Stomach smooth muscle (tissue), 2 donors: ENCODE results near the gene CSF1.
A peak's percentile ranks its signal among the peaks of the same experiment; 100 is the strongest.

ENCODE experiments used
- H3K27ac ChIP-seq: one replicate; pipeline ENCODE4 v1.7.0; 2013; ENCODE audit warnings: mild to moderate bottlenecking, low read length, inconsistent platforms
- H3K27me3 ChIP-seq, 2 donors: one replicate each; pipeline ENCODE4 v1.7.0; 2013; ENCODE audit warnings: low read length in 2 of 2; ENCODE audit not compliant: insufficient read depth in 2 of 2, control insufficient read depth in 1 of 2
- H3K36me3 ChIP-seq, 2 donors: one replicate each; pipeline ENCODE4 v1.7.0; 2013; ENCODE audit warnings: low read length in 2 of 2; ENCODE audit not compliant: control insufficient read depth in 2 of 2, insufficient read depth in 2 of 2
- H3K4me1 ChIP-seq: one replicate; pipeline ENCODE4 v1.7.0; 2013; ENCODE audit warnings: low read length; ENCODE audit not compliant: control insufficient read depth, insufficient read depth
- H3K4me3 ChIP-seq, 2 donors: one replicate each; pipeline ENCODE4 v1.7.0; 2013; ENCODE audit warnings: low read length in 2 of 2
- H3K9ac ChIP-seq, 2 donors: one replicate each; pipeline ENCODE4 v1.7.0; 2013; ENCODE audit warnings: low read length in 2 of 2, mild to moderate bottlenecking in 1 of 2
- H3K9me3 ChIP-seq, 2 donors: one replicate each; pipeline ENCODE4 v1.7.0; 2013; ENCODE audit warnings: low read length in 2 of 2; ENCODE audit not compliant: control insufficient read depth in 2 of 2
- donor health status: healthy.
- donor health status: Pancreatic carcinoma.

The CSF1 gene

DNA sequence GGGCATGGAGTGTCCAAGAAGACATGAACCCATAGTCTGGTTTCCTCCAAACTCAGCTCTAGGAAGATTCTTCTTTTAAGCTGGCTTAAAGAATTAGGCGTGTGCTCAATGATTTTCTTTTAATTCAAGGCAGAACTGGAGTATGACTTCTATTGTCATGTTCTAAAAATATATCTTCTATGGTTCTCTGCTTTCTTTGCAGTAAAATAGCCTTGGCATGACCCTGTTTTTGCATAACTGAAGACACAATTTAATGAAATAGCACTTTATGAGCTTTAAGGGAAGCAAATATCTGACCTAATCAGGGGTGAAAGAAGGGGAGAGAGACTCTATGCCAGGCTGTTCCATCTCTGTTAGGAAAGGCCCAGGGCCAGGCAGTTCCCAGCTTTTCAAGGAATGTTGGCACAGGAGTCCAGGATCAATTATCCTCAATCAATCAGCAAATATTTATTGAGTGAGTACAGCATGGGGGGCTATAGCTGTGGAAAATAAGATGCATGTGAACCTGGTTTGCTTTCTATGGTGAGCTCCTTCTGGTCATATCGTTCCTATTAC lies 7.2 kb upstream of the CSF1 start:
- H3K9ac ChIP-seq, result no peak overlapping the region
- no peaks in the 10 kb centered on the region for H3K4me1 ChIP-seq
- H3K27ac ChIP-seq, result no peak overlapping the region
- H3K27me3 ChIP-seq, result no peaks in the 10 kb centered on the region
- no peak overlapping the region for H3K4me3 ChIP-seq
- no peaks in the 10 kb centered on the region for H3K9me3 ChIP-seq
- H3K36me3 ChIP-seq, result no peaks in the 10 kb centered on the region

DNA sequence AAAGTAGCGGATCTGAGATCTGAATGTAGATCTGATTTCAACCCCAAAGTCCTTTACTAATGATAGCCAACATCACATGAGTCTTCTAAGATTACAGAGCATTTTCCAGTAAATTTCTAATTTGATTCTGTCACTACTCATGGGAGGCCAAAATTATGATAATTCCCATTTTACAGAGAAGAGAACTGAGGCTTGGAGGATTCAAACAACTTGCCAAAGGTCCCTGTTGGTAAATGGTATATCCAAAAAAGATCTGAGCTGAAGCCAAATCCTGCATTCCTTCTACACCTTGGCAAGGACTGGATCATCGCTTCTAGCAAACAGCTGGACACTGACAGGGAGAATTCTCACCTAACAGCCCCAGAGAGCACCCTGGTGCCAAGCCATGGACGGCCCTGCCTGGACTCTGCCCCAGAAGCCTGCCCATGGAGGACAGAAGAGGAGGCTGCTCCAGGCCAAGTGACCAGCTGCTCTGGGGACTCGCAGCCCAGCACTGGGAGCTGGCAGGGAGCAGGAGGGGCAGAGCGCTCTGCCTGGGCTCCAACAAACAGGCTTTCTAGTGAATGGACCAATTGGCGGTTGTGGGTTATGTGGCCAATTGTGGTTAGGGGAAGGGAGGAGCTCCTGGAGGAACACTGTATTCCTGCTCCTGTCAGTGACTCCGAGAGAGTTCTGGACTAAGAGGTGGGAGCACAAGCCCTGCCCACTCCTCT lies 6.4 kb upstream of the CSF1 start:
- Histone ChIP-seq H3K36me3 (no peaks in the 10 kb centered on the region), H3K4me3 (no peak overlapping the region), H3K9me3 (no peaks in the 10 kb centered on the region), H3K27me3 (no peaks in the 10 kb centered on the region), H3K4me1 (peaks cover under 1% of the 10 kb centered on the region), H3K27ac (no peak overlapping the region), H3K9ac (no peak overlapping the region)

DNA sequence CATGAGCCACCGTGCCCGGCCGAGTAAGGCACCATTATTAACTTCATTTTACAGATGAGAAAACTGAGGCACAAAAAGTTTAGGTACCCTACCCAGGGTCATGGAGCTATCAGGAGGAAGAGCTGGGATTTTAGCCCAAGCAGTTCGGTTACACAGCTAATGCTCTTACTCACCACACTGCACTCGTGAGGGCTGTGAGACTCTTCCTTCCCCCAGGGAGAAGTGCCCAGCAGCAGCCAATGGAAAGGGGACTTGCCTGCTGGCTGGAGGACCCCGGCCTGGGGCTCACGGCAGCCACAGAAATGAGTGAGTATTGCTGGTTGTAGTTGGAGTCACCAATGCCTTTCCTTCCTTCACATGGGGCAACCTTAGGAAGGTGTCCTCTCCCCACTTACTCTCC lies 5.2 kb upstream of the CSF1 start:
- no peak overlapping the region for H3K27ac ChIP-seq

DNA sequence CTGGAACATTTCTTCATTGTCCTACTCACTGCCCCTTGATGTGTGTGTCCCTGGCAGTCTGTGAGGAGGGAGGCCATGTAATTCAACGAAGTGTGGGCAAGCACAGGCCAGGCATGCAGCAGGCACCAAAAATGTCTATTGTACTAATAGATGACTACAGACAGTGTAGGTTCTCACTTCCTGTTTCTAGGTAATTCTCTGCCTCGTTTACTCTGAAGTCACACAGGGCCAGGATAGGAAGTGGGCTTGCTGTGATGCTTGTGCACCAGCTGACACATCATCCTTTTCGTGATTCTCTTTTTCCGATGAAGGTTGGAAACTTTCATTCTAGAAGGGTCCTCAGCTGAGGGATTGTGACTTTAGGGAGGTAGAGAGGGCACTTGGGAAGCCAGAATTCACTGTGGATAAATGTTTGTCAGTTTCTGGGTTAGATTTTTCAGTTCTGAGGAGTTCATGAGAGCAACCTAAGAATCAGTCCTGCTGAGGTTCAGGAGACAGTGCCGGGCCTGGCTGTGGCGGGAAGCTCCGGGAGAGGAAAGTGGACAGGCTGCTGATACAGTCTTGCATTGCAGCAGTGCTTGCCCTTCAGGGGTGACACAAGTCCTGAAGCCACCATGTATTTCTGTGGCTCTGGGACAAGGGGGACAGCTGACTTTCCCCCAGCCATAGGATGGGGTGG lies 4.3 kb upstream of the CSF1 start:
- Histone ChIP-seq H3K9ac (no peak overlapping the region), H3K27ac (no peak overlapping the region), H3K9me3 (no peaks in the 10 kb centered on the region), H3K36me3 (no peaks in the 10 kb centered on the region), H3K27me3 (no peaks in the 10 kb centered on the region), H3K4me3 (no peak overlapping the region), H3K4me1 (peaks cover 14% of the 10 kb centered on the region)

More for the DNA sequence above, 5.2 kb upstream of the CSF1 start:
- Histone ChIP-seq H3K27me3 (no peaks in the 10 kb centered on the region), H3K4me3 (no peak overlapping the region), H3K4me1 (peaks cover 12% of the 10 kb centered on the region), H3K9ac (no peak overlapping the region), H3K36me3 (no peaks in the 10 kb centered on the region), H3K9me3 (no peaks in the 10 kb centered on the region)

DNA sequence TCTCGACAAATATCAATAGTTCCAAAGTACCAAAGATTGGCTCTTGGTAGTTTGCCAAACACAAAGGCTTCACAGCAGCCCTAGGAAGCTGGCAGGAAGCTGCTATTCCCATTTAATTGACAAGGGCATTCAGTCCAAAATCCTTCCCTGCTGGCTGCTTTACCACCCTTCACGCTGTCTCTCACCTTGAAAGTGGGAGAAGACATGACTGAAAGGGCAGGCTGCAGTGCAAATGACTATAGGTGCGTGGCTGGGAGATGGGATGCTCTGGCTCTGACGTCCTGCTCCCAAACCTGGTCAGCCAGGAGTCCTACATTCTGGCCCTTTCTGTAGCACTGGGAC lies 3.8 kb upstream of the CSF1 start:
- no peak overlapping the region for H3K4me3 ChIP-seq
- no peaks in the 10 kb centered on the region for H3K36me3 ChIP-seq
- peaks cover 20% of the 10 kb centered on the region for H3K4me1 ChIP-seq
- no peak overlapping the region for H3K9ac ChIP-seq
- no peak overlapping the region for H3K27ac ChIP-seq
- no peaks in the 10 kb centered on the region for H3K9me3 ChIP-seq
- H3K27me3 ChIP-seq, result no peaks in the 10 kb centered on the region

DNA sequence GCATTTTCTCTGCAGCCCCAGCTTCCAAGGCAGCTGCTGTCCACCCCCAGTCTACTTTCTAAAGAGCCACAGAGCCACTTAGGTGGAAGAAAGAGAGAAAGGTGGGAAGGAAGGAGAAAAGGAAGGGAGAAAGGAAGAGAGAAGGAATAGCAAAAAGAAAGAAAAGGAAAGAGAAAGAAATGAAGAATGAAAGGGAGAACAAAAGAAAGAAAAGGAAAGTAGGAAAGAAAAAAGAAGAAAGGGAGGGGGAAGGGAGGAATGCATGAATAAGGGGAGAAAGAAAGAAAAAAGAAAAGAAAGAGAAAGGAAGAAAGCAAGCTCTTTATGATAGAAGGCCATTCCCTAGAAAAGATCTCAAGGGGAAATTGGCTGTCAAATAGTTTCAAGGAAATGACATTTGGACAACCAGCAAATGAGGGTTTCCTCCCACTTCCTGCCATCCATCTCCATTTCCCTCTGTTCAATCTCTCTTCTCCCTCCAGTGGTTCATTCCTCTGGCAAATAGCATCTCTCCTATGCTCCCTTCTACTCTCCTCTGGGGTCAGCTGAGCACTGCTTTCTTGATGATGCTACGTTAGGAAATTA lies 3.4 kb upstream of the CSF1 start:
- peaks cover 24% of the 10 kb centered on the region for H3K4me1 ChIP-seq
- no peak overlapping the region for H3K27ac ChIP-seq
- no peak overlapping the region for H3K4me3 ChIP-seq
- H3K9ac ChIP-seq, result no peak overlapping the region
- no peaks in the 10 kb centered on the region for H3K9me3 ChIP-seq
- H3K27me3 ChIP-seq, result no peaks in the 10 kb centered on the region
- no peaks in the 10 kb centered on the region for H3K36me3 ChIP-seq

DNA sequence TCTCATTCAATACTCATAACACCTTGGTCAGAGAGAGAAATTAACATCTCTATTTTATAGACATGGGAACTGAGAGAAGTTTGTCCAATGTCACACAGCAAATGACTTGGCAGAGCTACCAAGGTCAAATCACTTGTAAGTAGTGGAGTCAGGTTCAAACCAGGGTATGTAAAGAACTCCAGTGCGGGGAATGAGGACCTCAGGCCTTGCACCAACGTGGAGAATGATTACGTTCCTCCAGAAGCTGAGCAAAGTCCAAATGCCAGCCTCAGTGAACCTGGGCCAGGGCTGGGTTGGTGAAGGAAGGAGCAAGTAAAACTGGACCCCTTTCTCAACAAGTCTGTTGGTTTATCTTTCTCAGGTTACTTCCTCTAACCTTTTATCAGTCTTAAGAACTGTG lies 1.8 kb upstream of the CSF1 start:
- Histone ChIP-seq H3K27ac (no peak overlapping the region), H3K9me3 (no peaks in the 10 kb centered on the region), H3K9ac (no peak overlapping the region), H3K4me3 (no peak overlapping the region), H3K36me3 (no peaks in the 10 kb centered on the region), H3K4me1 (peaks cover 39% of the 10 kb centered on the region), H3K27me3 (no peaks in the 10 kb centered on the region)

DNA sequence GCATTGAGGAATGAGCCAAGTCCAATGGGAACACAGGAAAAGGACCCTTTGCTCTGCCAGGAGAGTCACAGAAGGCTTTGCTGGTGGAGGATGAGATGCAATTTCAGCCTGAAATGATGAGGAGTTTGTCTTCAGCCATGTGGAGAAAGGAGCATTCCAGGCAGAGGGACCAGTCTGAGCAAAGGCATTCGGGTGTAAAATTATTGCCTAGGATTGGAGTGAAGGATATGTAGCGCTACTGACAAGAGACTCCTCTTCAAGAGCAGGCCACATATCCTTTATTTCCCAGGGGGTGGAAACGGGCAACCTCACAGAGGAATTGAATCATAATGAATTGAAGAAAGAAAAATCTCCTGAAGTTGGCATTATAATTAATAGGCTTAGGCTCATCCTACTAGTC lies 1.1 kb upstream of the CSF1 start:
- Histone ChIP-seq H3K36me3 (no peaks in the 10 kb centered on the region), H3K9ac (peak overlapping the region; percentile 81 to 90), H3K9me3 (no peaks in the 10 kb centered on the region), H3K4me3 (peak overlapping the region; percentile 62 to 98), H3K27ac (peak overlapping the region; percentile 76), H3K27me3 (no peaks in the 10 kb centered on the region), H3K4me1 (peaks cover 47% of the 10 kb centered on the region)

DNA sequence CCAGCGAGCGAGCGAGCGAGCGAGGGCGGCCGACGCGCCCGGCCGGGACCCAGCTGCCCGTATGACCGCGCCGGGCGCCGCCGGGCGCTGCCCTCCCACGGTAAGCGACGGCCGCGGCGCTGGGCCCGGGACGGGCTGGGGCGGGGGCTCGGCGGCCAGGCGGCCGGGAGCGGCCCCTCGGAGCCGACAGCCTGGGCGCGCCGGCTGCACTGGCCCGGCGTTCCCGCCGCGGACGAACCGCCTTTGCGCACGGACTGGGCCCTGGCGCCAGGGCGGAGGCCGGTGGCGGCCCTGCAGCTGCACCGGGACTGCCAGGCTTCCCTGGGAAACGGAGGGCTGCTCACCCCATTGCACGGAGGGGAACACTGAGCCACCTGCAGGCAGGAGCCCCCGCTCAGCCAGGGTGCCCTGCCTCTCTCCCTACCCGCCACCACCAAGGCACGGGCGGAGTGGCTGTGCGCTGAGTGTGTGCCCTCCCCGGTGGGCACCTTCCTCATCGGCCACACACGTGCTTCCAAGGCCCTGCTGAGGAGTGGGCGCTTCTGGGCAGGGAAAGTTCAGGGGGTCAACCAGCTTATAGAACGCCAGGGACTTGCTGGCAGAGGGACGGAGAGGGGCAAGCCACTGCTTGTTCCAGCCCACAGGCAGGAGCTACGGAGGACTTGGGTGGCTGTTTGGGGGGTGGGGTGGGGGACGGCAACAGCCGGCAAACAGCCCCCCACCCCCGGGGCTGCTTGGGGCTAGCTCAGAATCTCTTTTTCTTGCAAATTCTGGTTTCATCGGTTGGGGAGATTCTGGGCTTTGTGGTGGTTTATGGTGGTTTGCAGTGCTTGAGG lies 532 bp downstream of the CSF1 start:
- peak overlapping the region; percentile 87 to 98 for H3K4me3 ChIP-seq
- no peaks in the 10 kb centered on the region for H3K9me3 ChIP-seq
- H3K27me3 ChIP-seq, result no peaks in the 10 kb centered on the region
- H3K4me1 ChIP-seq, result peaks cover 52% of the 10 kb centered on the region
- H3K27ac ChIP-seq, result peak overlapping the region; percentile 76
- peaks cover 7 to 10% of the 10 kb centered on the region in 2 donors for H3K36me3 ChIP-seq
- H3K9ac ChIP-seq, result peak overlapping the region; percentile 81

DNA sequence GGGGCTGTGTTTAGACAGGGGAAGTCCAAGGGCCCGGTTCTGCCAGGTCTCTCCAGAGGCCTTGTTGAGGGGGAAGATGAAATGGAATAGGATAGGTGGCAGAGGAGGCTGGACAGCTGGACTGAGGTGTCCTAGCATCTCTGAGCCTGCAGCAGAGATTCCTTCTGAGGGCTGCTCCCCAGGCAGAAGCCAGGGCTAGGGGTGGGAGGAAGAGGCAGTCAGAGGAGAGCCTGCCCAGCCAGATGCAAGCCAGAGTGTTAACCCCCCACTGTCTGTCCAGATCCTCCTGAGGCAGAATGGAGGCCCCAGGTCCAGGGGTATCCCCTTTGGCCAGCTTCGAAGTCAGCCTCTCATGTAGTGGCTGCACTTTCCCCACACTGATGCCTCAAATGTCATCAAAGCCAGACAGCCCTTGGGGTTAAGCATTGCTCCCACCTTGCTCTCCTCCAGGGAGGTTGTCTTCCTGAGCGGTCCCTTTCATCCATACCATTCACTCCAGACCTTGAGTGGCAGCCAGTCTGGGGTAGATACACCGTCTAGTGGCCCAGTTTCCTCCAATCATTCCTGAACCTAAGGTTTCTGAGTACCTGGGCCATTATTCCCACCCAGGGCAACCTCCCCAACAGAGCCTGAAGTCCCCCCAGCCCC lies 1.7 kb downstream of the CSF1 start:
- H3K4me3 ChIP-seq, result peak overlapping the region; percentile 87 to 98
- peak overlapping the region; percentile 58 for H3K27ac ChIP-seq
- H3K36me3 ChIP-seq, result peaks cover 13 to 21% of the 10 kb centered on the region in 2 donors
- peaks cover 52% of the 10 kb centered on the region for H3K4me1 ChIP-seq
- no peaks in the 10 kb centered on the region for H3K9me3 ChIP-seq
- H3K9ac ChIP-seq, result peak overlapping the region; percentile 81
- H3K27me3 ChIP-seq, result no peaks in the 10 kb centered on the region
